Measurements from ENCODE around the gene UFC1. TPM values are rescaled to one million over a fixed set of nuclear protein-coding genes. Genes with fewer than 3 reads are reported as not detected.

Gene UFC1
- total and polyA plus RNA-seq, 2 of the 13 experiments (the other 11 are each of a cell fraction or from before 2014, with no cell fraction given), result 72.8 to 85.2 TPM

DNA sequence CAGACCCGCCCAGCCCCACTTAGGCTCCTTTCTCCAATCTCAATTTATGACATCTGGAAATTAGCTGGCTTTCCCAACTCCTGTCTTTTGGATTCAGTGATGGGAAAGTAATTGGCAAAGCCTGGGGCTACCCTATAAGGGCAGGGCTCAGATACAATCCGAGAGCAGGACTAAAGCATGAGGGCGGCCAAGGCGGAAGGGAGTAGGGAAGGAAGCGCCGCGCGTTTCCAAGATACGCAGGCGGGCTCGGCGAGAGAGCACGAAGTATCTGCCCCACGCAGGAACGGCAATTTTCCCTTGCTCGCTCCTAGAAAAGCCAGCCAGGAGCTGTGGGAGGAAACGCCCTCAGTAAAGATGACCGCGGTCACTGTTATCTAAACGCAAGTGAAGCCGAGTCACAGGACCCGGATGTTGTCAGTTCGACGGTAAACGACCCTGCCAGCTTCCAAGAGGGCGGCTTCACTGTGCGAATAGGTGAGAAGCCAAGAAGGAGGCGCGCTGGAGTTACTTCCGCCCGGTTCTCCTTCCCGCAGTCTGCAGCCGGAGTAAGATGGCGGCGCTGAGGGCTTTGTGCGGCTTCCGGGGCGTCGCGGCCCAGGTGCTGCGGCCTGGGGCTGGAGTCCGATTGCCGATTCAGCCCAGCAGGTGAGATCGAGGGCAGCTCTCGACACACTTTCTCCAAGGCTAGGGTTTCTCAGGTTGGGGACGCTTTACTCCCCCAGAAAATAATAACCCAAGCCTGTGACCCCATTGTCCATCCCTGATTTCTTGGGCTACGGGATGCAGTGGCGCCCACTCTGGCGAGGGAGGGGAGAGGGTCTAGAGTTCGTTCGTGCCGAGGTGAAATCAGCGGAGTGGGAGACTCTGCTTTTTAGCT is 48.3 kb downstream of the UFC1 start, which contains the start of gene NDUFS2:
NDUFS2 (plus strand) TSS at position 532 of the 877 bp plus-strand sequence; CDS start at position 551, 19 bp downstream.
- H3K27me3 ChIP-seq (ENCODE audit: control insufficient read depth in 1 of 2, insufficient read depth in 2 of 2, low read length in 2 of 2), result no peaks in the 10 kb centered on the region; a peak in 1 of 5 replicates
- CTCF ChIA-PET (ENCODE audit: low intra/inter-chr PET ratio, low total read pairs), result no interaction called here
- H3K9ac ChIP-seq (ENCODE audit: insufficient read depth, low read depth, low read length), result peak within 1 kb of the TSS; percentile 90
- peak; percentile 97 for DNase-seq (ENCODE audit: low spot score)
- H3K4me3 ChIP-seq (replicated peaks in 1 of 3; ENCODE audit: insufficient read depth in 1 of 3, low read depth in 2 of 3, low read length in 3 of 3), result peak within 1 kb of the TSS; percentile 73 to 85 (median 80)
- H3K79me2 ChIP-seq (ENCODE audit: insufficient read depth, low read length), result peaks cover 22% of the 10 kb centered on the region
- peak within 1 kb of the TSS; percentile 37 for H2AFZ ChIP-seq (ENCODE audit: low read length)
- H3K4me1 ChIP-seq (ENCODE audit: insufficient read depth, low read length), result peaks cover 78% of the 10 kb centered on the region
- H3K36me3 ChIP-seq (replicated peaks in 1 of 2; ENCODE audit: control insufficient read depth in 1 of 2, insufficient read depth in 2 of 2, low read length in 2 of 2), result peaks cover 7 to 35% of the 10 kb centered on the region in 2 experiments; a peak in 4 of 5 replicates
- peak within 1 kb of the TSS; percentile 98 for H3K4me2 ChIP-seq (ENCODE audit: low read depth, low read length)
- no TSS peak for BruUV-seq (replicated peaks)
- H3K9me3 ChIP-seq (ENCODE audit: low read length), result no peaks in the 10 kb centered on the region
- H3K27ac ChIP-seq (ENCODE audit: extremely low read length, insufficient read depth, low read length), result peak within 1 kb of the TSS; percentile 70
- peak; percentile 93 for FAIRE-seq
- peak; percentile 86 for ATAC-seq
- intact Hi-C loops (cut with micrococcal nuclease; ENCODE audit: unreplicated experiment) (loop anchor here (2.0 kb wide), 1 partner anchor 23 kb away; no protein-coding TSS in a partner anchor), in situ Hi-C loops (cut with HindIII; ENCODE audit: extremely low pct_ligation_motif_present, low pct_unique_long_range_greater_than_20kb) (no loop called here)
- no peaks in the 10 kb centered on the region for H4K20me1 ChIP-seq (ENCODE audit: insufficient read depth, low read length)
- POLR2A ChIA-PET, result interaction anchor here (0.8 to 13.8 kb wide), 19 partner anchors 9 to 198 kb away, joined by 3 to 357 read pairs (median 6); partner anchors contain the start of genes APOA2, B4GALT3, CFAP126 and DEDD
- WGBS (ENCODE audit: low lambda C conversion rate), result 32% methylated on average over 35 of the region's 53 CpGs
- TF ChIP-seq ZNF230 (CRISPR knock-in tag; IDR thresholded peaks at IDR 0.05) (peak; percentile 90; the same call in 1 of the 2 replicates), ZHX1 (CRISPR knock-in tag; IDR thresholded peaks at IDR 0.05; ENCODE audit: low read depth) (peak; percentile 92), MED8 (CRISPR knock-in tag; IDR thresholded peaks at IDR 0.05; ENCODE audit: insufficient replicate concordance) (peak; percentile 91), ZFX (CRISPR knock-in tag; IDR thresholded peaks at IDR 0.05; ENCODE audit: low read depth) (peak; percentile 94), CREM (IDR thresholded peaks at IDR 0.05) (peak; percentile 97), CREM (CRISPR knock-in tag; IDR thresholded peaks at IDR 0.05) (no peak), TFE3 (CRISPR knock-in tag; IDR thresholded peaks at IDR 0.05) (peak; percentile 65; the same call in 1 of the 2 replicates), ZBED4 (CRISPR knock-in tag; IDR thresholded peaks at IDR 0.05; ENCODE audit: borderline replicate concordance) (peak; percentile 64), BATF2 (CRISPR knock-in tag; IDR thresholded peaks at IDR 0.05) (no peak), ZNF20 (CRISPR knock-in tag; IDR thresholded peaks at IDR 0.05) (no peak), TBX3 (IDR thresholded peaks at IDR 0.05; ENCODE audit: borderline replicate concordance) (no peak)
- TF ChIP-seq, protein P1, sequence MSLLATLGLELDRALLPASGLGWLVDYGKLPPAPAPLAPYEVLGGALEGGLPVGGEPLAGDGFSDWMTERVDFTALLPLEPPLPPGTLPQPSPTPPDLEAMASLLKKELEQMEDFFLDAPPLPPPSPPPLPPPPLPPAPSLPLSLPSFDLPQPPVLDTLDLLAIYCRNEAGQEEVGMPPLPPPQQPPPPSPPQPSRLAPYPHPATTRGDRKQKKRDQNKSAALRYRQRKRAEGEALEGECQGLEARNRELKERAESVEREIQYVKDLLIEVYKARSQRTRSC (CRISPR knock-in tag; IDR thresholded peaks at IDR 0.05; ENCODE audit: low read depth), result no peak

Data from HepG2 (cell line).